Fibroblast of the aortic adventitia (primary cell): ENCODE results near the gene NRXN3. TPM values are rescaled to one million over a fixed set of nuclear protein-coding genes. Genes with fewer than 3 reads are reported as not detected.

Source experiments
- DNase-seq: peaks from one replicate; pipeline ENCODE4 v3.0.0-alpha.2; 2010; ENCODE audit warnings: low read depth
- H3K4me3 ChIP-seq: 2 replicates; pipeline ENCODE4 v1.5.1; 2011; ENCODE audit warnings: low read depth, mild to moderate bottlenecking, control low read depth, low read length, moderate library complexity
- CTCF ChIP-seq: IDR thresholded peaks from 2 replicates; pipeline ENCODE4 v1.5.1; 2011; ENCODE audit warnings: mild to moderate bottlenecking, low read length, control low read depth, inconsistent platforms; ENCODE audit not compliant: insufficient read depth
- total RNA-seq: library from RNA; depleted of rRNA; stranded (reverse); fragments of >200 nt; gene quantifications from 2 replicates; pipeline ENCODE4 v1.2.3, GENCODE V29; 2012; ENCODE audit warnings: low replicate concordance

The NRXN3 gene
- total RNA-seq, 1 donor = 0.18 TPM

GRCh38 chr14:79475887-79476532 is 1305.8 kb downstream of the NRXN3 start:
- no peak for DNase-seq
- H3K4me3 ChIP-seq = no peak overlapping the region
- TF ChIP-seq CTCF = no peak

GRCh38 chr14:79476552-79476951 is 1306.4 kb downstream of the NRXN3 start:
- no peak for TF ChIP-seq CTCF
- DNase-seq = no peak
- no peak overlapping the region for H3K4me3 ChIP-seq

GRCh38 chr14:79480212-79480611 is 1310.0 kb downstream of the NRXN3 start:
- TF ChIP-seq CTCF = no peak
- DNase-seq = no peak
- H3K4me3 ChIP-seq = no peak overlapping the region

DNA sequence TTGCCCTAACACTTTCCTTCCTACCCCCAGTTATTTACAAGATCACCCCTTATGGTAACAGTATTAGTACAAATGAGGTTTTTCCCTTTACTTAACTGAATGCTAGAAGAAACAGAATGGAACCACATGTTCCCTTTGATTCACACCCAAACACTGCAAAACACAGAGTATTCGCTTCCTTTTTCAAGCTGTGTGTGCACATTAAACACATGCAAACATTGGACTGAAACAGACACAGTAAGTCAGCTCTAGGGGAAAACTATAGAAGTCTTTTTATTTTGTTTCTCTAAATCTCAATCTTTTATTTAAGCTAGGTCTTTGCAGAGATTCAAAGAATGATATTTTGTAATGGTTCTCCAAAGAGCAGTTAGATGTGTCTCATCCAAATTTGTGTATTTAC is 1312.7 kb downstream of the NRXN3 start:
- no peak for DNase-seq
- H3K4me3 ChIP-seq = no peak overlapping the region
- TF ChIP-seq CTCF = no peak

- peak; percentile 7 for DNase-seq
- no peak overlapping the region for H3K4me3 ChIP-seq
- TF ChIP-seq CTCF = no peak
Measured at GRCh38 chr14:79483477-79484388, 1313.6 kb downstream of the NRXN3 start.

DNA sequence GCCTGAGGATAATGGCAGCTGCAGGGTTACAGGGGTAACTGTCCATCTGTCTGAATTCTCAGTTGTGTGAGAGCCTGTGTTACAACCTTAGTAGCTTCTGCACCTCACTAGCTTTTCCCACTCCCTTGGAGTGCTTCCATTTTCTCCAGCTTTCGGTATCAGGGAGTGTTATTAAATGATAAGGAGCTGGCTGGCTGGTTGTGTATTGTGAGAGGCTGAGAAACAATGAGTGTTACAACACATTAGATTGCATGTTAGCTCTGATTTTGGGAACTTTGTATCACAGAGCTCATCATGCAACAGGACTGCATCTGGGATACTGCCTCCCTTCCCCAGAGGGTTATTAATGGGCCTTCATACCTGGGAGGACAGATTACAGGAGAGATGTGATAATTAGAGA is 1317.5 kb downstream of the NRXN3 start:
- peak; percentile 27 for DNase-seq
- no peak for TF ChIP-seq CTCF

More for the DNA sequence above, 1317.5 kb downstream of the NRXN3 start:
- H3K4me3 ChIP-seq = no peak overlapping the region
